Heart left ventricle (tissue), 13 donors: Measurements from ENCODE around the gene KLHL29.

Source experiments
- POLR2A ChIP-seq, 2 donors: fragments of 450-650 bp; IDR thresholded peaks; one replicate each; pipeline ENCODE4 v1.6.1; 2017; ENCODE audit warnings: antibody characterized with exemption in 2 of 2, mild to moderate bottlenecking in 2 of 2, moderate library complexity in 2 of 2
- TF ChIP-seq, protein P1 (sequence below), 12 donors: fragments of 200-600 bp; sonication (generic) in 4 of 12; IDR thresholded peaks; one replicate each; pipeline versions ENCODE4 v1.5.0 to v1.8.0; 2018 to 2022; ENCODE audit warnings: antibody characterized with exemption in 12 of 12, mild to moderate bottlenecking in 5 of 12
- donor health status: ischemic (EF 13 %, LVEDD 7.1; RV severe dilation, severe dysfunction).
- donor health status: DM: no; HTN: yes; CAD: no.
- donor health status: DM: no; HTN: no; CAD: no.
- donor health status: ischemic (EF 25% LVEDD 6.9; RV normal size, moderate dysfunction).
- donor health status: ischemic (EF 25% LVEDD 5.7; RV mildly dilated, moderate dysfunction).
- donor health status: ischemic (EF 35%, LVEDD 5.7; RV mildly dilated, moderate dysfunction).
- donor health status: nonischemic (EF 11% LVEDD 7.7; RV severe dilation, severe dysfunction).
- donor health status: DM: yes; HTN: yes; CAD: no.
- donor health status: PGD.
- donor health status: ischemic (EF 29% LVEDD 5.4; RV normal size, mild dysfunction).
- donor health status: nonischemic (EF 23%, LVEDD 6.1; RV moderate dilation, normal function).

DNA sequence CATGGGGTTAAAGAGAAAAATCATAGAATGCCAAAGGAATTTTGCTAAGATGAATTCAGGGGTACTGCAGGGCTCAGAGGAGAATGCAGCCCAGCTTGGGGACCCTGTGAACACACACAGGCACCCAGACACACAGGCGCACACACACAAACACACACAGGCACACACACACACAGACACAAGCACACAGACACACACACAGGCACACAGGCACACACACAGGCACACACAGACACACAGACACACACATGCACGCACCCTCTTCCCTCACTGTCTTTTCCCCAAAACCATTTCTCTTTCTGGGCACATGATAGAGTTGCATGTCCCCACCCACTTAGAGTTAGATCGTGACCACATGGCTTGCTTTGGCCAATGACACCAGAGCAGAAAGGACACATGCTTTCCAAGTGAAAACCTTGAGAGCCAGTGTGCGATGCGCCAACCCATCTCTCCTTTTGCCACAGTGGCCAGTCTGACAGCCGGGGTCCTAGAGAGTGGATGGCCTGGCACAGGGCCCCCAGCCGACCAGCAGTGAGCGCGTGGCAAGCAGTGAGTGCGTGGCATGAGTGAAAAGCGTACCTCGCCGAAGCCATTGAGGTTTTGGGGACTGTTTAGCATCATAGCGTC lies 163.3 kb downstream of the KLHL29 start:
- no peak for TF ChIP-seq POLR2A (IDR thresholded peaks at IDR 0.05)
- TF ChIP-seq, protein P1, sequence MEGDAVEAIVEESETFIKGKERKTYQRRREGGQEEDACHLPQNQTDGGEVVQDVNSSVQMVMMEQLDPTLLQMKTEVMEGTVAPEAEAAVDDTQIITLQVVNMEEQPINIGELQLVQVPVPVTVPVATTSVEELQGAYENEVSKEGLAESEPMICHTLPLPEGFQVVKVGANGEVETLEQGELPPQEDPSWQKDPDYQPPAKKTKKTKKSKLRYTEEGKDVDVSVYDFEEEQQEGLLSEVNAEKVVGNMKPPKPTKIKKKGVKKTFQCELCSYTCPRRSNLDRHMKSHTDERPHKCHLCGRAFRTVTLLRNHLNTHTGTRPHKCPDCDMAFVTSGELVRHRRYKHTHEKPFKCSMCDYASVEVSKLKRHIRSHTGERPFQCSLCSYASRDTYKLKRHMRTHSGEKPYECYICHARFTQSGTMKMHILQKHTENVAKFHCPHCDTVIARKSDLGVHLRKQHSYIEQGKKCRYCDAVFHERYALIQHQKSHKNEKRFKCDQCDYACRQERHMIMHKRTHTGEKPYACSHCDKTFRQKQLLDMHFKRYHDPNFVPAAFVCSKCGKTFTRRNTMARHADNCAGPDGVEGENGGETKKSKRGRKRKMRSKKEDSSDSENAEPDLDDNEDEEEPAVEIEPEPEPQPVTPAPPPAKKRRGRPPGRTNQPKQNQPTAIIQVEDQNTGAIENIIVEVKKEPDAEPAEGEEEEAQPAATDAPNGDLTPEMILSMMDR (IDR thresholded peaks at IDR 0.05) = no peak
